Measurements from ENCODE around the gene C22orf15.

GRCh38 chr22:23722724-23723123 is 40.1 kb upstream of the C22orf15 start:
- TF ChIP-seq TAF1 (IDR thresholded peaks at IDR 0.05; ENCODE audit: control insufficient read depth, extremely low read depth, insufficient read depth, low read length, severe bottlenecking) (no peak), RNF2 (IDR thresholded peaks at IDR 0.05) (no peak), GABPA (tag; conservative IDR thresholded peaks at IDR 0.05; ENCODE audit: low read depth) (no peak), STAT5A (IDR thresholded peaks at IDR 0.05; ENCODE audit: borderline replicate concordance, low read length) (no peak), TAL1 (IDR thresholded peaks at IDR 0.05) (no peak), SOX6 (IDR thresholded peaks at IDR 0.05) (no peak), E2F8 (IDR thresholded peaks at IDR 0.05; ENCODE audit: low read depth, partially characterized antibody) (no peak), CC2D1A (IDR thresholded peaks at IDR 0.05) (no peak), CTCF (IDR thresholded peaks at IDR 0.05 in 2 of 3, conservative IDR thresholded peaks at IDR 0.05 in 1 of 3; ENCODE audit: insufficient read depth in 2 of 3, low read depth in 1 of 3, low read length in 3 of 3) (no peak)
